IPS-15b (cell line): ENCODE measurements around the gene DOCK1.

Experiments
- H3K27me3 ChIP-seq: one replicate; pipeline ENCODE4 v1.6.1; 2013; ENCODE audit warnings: low read length; ENCODE audit not compliant: control insufficient read depth, insufficient read depth
- H3K36me3 ChIP-seq: one replicate; pipeline ENCODE4 v1.6.1; 2013; ENCODE audit warnings: low read length; ENCODE audit not compliant: control insufficient read depth, insufficient read depth
- H3K4me1 ChIP-seq: one replicate; pipeline ENCODE4 v1.6.1; 2013; ENCODE audit warnings: mild to moderate bottlenecking, low read length; ENCODE audit not compliant: control insufficient read depth, insufficient read depth
- H3K4me3 ChIP-seq: one replicate; pipeline ENCODE4 v1.5.1; 2013; ENCODE audit warnings: low read depth, low read length
- H3K9ac ChIP-seq: one replicate; pipeline ENCODE4 v1.6.1; 2013; ENCODE audit warnings: low read depth, mild to moderate bottlenecking, low read length
- H3K9me3 ChIP-seq: one replicate; pipeline ENCODE4 v1.6.1; 2013; ENCODE audit warnings: mild to moderate bottlenecking, low read length; ENCODE audit not compliant: control insufficient read depth, insufficient read depth

The DOCK1 gene

GRCh38 chr10:127435246-127435645, 530.0 kb downstream of the DOCK1 start:
- Histone ChIP-seq H3K9me3 (no peaks in the 10 kb centered on the region), H3K9ac (no peak overlapping the region), H3K4me3 (no peak overlapping the region), H3K4me1 (no peaks in the 10 kb centered on the region), H3K27me3 (no peaks in the 10 kb centered on the region), H3K36me3 (peaks cover 8% of the 10 kb centered on the region)

GRCh38 chr10:127440371-127440770, 535.1 kb downstream of the DOCK1 start:
- no peaks in the 10 kb centered on the region for H3K9me3 ChIP-seq
- H3K36me3 ChIP-seq: peaks cover 12% of the 10 kb centered on the region
- H3K4me1 ChIP-seq: peaks cover 3% of the 10 kb centered on the region
- no peak overlapping the region for H3K9ac ChIP-seq
- H3K27me3 ChIP-seq: no peaks in the 10 kb centered on the region
- no peak overlapping the region for H3K4me3 ChIP-seq

GRCh38 chr10:127441350-127442219, 536.4 kb downstream of the DOCK1 start:
- no peaks in the 10 kb centered on the region for H3K9me3 ChIP-seq
- H3K9ac ChIP-seq: no peak overlapping the region
- H3K27me3 ChIP-seq: no peaks in the 10 kb centered on the region
- peaks cover 12% of the 10 kb centered on the region for H3K36me3 ChIP-seq
- H3K4me3 ChIP-seq: no peak overlapping the region
- H3K4me1 ChIP-seq: peaks cover 3% of the 10 kb centered on the region

- H3K4me1 ChIP-seq: peaks cover 3% of the 10 kb centered on the region
- no peak overlapping the region for H3K9ac ChIP-seq
- no peaks in the 10 kb centered on the region for H3K27me3 ChIP-seq
- H3K36me3 ChIP-seq: peaks cover 12% of the 10 kb centered on the region
- H3K9me3 ChIP-seq: no peaks in the 10 kb centered on the region
- H3K4me3 ChIP-seq: no peak overlapping the region
Observed at GRCh38 chr10:127442220-127442525, 536.9 kb downstream of the DOCK1 start.

GRCh38 chr10:127444155-127444554, 538.9 kb downstream of the DOCK1 start:
- H3K27me3 ChIP-seq: no peaks in the 10 kb centered on the region
- no peaks in the 10 kb centered on the region for H3K9me3 ChIP-seq
- peaks cover 19% of the 10 kb centered on the region for H3K36me3 ChIP-seq
- peaks cover 3% of the 10 kb centered on the region for H3K4me1 ChIP-seq
- H3K9ac ChIP-seq: no peak overlapping the region
- H3K4me3 ChIP-seq: no peak overlapping the region

GRCh38 chr10:127447197-127447596, 542.0 kb downstream of the DOCK1 start:
- H3K36me3 ChIP-seq: peaks cover 17% of the 10 kb centered on the region
- no peak overlapping the region for H3K9ac ChIP-seq
- no peak overlapping the region for H3K4me3 ChIP-seq
- no peaks in the 10 kb centered on the region for H3K4me1 ChIP-seq
- no peaks in the 10 kb centered on the region for H3K9me3 ChIP-seq
- H3K27me3 ChIP-seq: no peaks in the 10 kb centered on the region

GRCh38 chr10:127449490-127449889, 544.3 kb downstream of the DOCK1 start:
- Histone ChIP-seq H3K9ac (no peak overlapping the region), H3K36me3 (peaks cover 11% of the 10 kb centered on the region), H3K4me3 (no peak overlapping the region), H3K4me1 (no peaks in the 10 kb centered on the region), H3K27me3 (no peaks in the 10 kb centered on the region), H3K9me3 (no peaks in the 10 kb centered on the region)

- no peaks in the 10 kb centered on the region for H3K27me3 ChIP-seq
- H3K36me3 ChIP-seq: peaks cover 7% of the 10 kb centered on the region
- no peak overlapping the region for H3K4me3 ChIP-seq
- no peaks in the 10 kb centered on the region for H3K9me3 ChIP-seq
- no peaks in the 10 kb centered on the region for H3K4me1 ChIP-seq
- H3K9ac ChIP-seq: no peak overlapping the region
Observed at GRCh38 chr10:127450644-127451043, 545.4 kb downstream of the DOCK1 start.

GRCh38 chr10:127451628-127452027, 546.4 kb downstream of the DOCK1 start:
- Histone ChIP-seq H3K9ac (no peak overlapping the region), H3K4me1 (no peaks in the 10 kb centered on the region), H3K36me3 (peaks cover 7% of the 10 kb centered on the region), H3K4me3 (no peak overlapping the region), H3K9me3 (no peaks in the 10 kb centered on the region), H3K27me3 (no peaks in the 10 kb centered on the region)

GRCh38 chr10:127452568-127452967, 547.3 kb downstream of the DOCK1 start:
- Histone ChIP-seq H3K36me3 (peaks cover 7% of the 10 kb centered on the region), H3K4me1 (no peaks in the 10 kb centered on the region), H3K27me3 (no peaks in the 10 kb centered on the region), H3K4me3 (no peak overlapping the region), H3K9ac (no peak overlapping the region), H3K9me3 (no peaks in the 10 kb centered on the region)

- H3K4me3 ChIP-seq: no peak overlapping the region
- no peaks in the 10 kb centered on the region for H3K4me1 ChIP-seq
- H3K27me3 ChIP-seq: no peaks in the 10 kb centered on the region
- H3K9ac ChIP-seq: no peak overlapping the region
- H3K36me3 ChIP-seq: no peaks in the 10 kb centered on the region
- no peaks in the 10 kb centered on the region for H3K9me3 ChIP-seq
Observed at GRCh38 chr10:127453706-127454105, 548.5 kb downstream of the DOCK1 start.

- Histone ChIP-seq H3K9me3 (no peaks in the 10 kb centered on the region), H3K4me1 (no peaks in the 10 kb centered on the region), H3K9ac (no peak overlapping the region), H3K36me3 (no peaks in the 10 kb centered on the region), H3K27me3 (no peaks in the 10 kb centered on the region), H3K4me3 (no peak overlapping the region)
Observed at GRCh38 chr10:127456122-127456521, 550.9 kb downstream of the DOCK1 start.
